ENCODE results near the gene ATM.

GRCh38 chr11:108206969-108207682, 15.7 kb upstream of the ATM start:
- TF ChIP-seq POLR2A (IDR thresholded peaks at IDR 0.05) (no peak), CTCF (IDR thresholded peaks at IDR 0.05) (no peak), EP300 (IDR thresholded peaks at IDR 0.05) (no peak)
